GM12891 (cell line): ENCODE results near the gene TMEM115.

Source experiments
- POLR2A ChIP-seq: IDR thresholded peaks from 2 replicates; pipeline ENCODE4 v1.6.1; 2011; ENCODE audit warnings: low read depth, low read length, control low read depth
- POLR2AphosphoS5 ChIP-seq: IDR thresholded peaks from 2 replicates; pipeline ENCODE4 v1.6.1; 2011; ENCODE audit warnings: low read depth, low read length, control low read depth
- POU2F2 ChIP-seq: IDR thresholded peaks from 2 replicates; pipeline ENCODE4 v1.6.1; 2011; ENCODE audit warnings: low read depth, mild to moderate bottlenecking, control low read depth, low read length, moderate library complexity
- SPI1 ChIP-seq: IDR thresholded peaks from 2 replicates; pipeline ENCODE4 v1.6.1; 2011; ENCODE audit warnings: low read depth, low read length, control low read depth
- TAF1 ChIP-seq: IDR thresholded peaks from 2 replicates; pipeline ENCODE4 v1.6.1; 2011; ENCODE audit warnings: low read depth, low read length, control low read depth

- TF ChIP-seq POLR2AphosphoS5 = no peak
- no peak for TF ChIP-seq POLR2A
- no peak for TF ChIP-seq SPI1
- no peak for TF ChIP-seq POU2F2
- no peak for TF ChIP-seq TAF1
Measured at GRCh38 chr3:50358355-50358910, 888 bp downstream of the TMEM115 start.
